GM21786 (cell line): ENCODE data around the gene ERICH3.
A peak's percentile ranks its signal among the peaks of the same experiment; 100 is the strongest.
"Not testable (repeated sequence)": the region's sequence is repeated elsewhere in the genome, so short reads cannot be mapped to it uniquely, and the experiment has no call there.

Experiments
- ATAC-seq: cut with Tn5 transposase; IDR thresholded peaks from one replicate; pipeline ENCODE4 v1.9.1; 2021; ENCODE audit not compliant: unreplicated experiment

Gene ERICH3

GRCh38 chr1:74681449-74681848 lies 7.9 kb upstream of the ERICH3 start:
- ATAC-seq, result peak; percentile 85

- peak; percentile 26 for ATAC-seq
These were observed 7.4 kb upstream of the ERICH3 start for GRCh38 chr1:74681001-74681400.

DNA sequence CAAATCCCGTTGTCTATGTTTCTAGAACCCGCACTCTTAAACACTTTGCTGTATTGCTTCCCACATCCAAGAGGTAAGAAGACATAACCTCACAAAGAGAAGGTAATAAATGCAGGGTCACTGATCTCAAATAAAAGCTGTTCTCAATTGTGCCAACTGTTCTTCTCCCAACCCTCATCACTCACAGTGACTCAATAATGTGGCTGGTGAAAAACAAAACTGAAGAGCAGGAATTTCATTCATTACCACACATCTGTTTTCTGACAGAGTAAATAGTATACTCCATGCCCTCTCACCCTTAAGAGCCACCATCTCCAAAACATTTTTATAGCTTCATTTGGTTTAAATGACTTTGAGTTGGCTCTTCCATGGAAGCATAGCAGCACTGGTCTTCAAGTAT lies 6.2 kb upstream of the ERICH3 start:
- no peak for ATAC-seq

GRCh38 chr1:74677926-74678325 lies 4.3 kb upstream of the ERICH3 start:
- no peak for ATAC-seq

- peak; percentile 31 for ATAC-seq
These were observed 871 bp upstream of the ERICH3 start for GRCh38 chr1:74674278-74675048.

DNA sequence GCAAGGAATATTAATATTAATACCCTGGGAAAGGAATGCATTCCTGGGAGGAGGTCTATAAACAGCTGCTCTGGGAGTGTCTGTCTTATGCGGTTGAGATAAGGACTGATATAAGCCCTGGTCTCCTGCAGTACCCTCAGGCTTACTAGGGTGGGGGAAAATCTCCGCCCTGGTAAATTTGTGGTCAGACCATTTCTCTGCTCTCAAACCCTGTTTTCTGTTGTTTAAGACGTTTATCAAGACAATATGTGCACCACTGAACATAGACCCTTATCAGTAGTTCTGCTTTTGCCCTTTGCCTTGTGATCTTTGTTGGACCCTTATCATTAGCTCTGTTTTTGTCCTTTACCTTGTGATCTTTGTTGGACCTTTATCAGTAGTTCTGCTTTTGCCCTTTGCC lies 2.7 kb downstream of the ERICH3 start:
- not testable (repeated sequence) for ATAC-seq

DNA sequence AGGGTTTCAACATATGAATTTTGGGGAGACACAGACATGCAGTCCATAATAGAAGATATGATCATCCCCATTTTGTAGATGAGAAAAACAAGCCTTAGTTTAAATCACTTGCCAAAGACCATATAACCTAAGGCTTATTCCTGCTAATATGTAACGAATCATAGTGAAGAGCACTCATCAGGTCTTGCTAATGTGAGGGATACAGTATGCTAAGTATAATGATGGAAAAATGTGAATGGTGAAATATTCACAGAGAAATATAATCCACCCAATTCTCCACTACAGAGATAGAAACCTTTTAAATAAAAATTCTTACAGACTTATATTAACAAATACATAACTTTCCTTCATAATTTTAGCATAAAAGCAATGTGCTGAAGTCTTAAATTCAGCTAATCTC lies 18.9 kb downstream of the ERICH3 start:
- ATAC-seq, result no peak

DNA sequence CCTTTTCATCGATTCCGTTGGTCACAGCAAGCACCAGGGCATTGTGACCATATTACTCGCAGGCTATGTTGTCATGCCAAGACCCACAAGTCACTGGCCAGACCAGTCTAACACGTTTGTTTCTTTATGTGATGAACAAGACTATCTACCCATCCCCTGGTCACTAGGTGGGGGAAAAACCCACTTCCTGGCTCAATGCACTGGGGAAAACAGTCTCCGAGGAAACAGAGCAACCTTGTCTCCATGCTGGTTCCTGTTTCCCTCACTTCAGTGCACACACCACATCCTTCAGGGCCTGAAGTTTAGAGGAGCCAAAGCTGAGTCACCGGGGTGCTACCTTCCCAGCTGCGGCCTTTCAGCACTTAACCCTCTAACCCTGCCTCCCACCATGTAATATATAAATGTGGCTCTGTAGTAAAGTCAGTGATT lies 20.9 kb downstream of the ERICH3 start:
- ATAC-seq, result peak; percentile 97

GRCh38 chr1:74650561-74650960 lies 23.0 kb downstream of the ERICH3 start:
- no peak for ATAC-seq

GRCh38 chr1:74641876-74642275 lies 31.7 kb downstream of the ERICH3 start:
- no peak for ATAC-seq

- ATAC-seq, result no peak
These were observed 32.4 kb downstream of the ERICH3 start for GRCh38 chr1:74641161-74641560.

- ATAC-seq, result no peak
These were observed 36.3 kb downstream of the ERICH3 start for GRCh38 chr1:74637296-74637695.

DNA sequence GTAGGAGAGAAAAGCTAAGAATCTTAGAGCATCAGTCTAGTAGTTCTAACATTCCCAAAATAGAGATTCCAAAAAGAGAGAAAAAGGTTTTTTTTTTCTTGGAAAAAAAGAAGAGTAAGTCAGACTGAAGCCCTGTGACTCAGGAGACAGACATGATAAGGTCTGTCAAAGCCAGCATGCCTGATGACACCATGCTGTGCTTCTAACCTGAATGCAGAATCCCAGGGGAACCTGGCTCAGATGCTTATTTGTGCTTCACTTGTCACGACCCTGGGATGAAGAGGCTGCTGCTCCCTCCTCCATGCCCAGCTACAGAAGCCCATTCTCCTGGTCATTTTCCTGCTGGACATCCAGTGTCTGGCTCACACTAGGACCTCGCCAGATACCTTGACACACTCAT lies 44.3 kb downstream of the ERICH3 start:
- no peak for ATAC-seq

- ATAC-seq, result no peak
These were observed 49.9 kb downstream of the ERICH3 start for GRCh38 chr1:74623716-74624115.

GRCh38 chr1:74620242-74620641 lies 53.4 kb downstream of the ERICH3 start:
- no peak for ATAC-seq

- no peak for ATAC-seq
These were observed 54.6 kb downstream of the ERICH3 start for GRCh38 chr1:74618974-74619373.

- no peak for ATAC-seq
These were observed 59.7 kb downstream of the ERICH3 start for GRCh38 chr1:74613894-74614293.

- no peak for ATAC-seq
These were observed 61.7 kb downstream of the ERICH3 start for GRCh38 chr1:74611887-74612286.

DNA sequence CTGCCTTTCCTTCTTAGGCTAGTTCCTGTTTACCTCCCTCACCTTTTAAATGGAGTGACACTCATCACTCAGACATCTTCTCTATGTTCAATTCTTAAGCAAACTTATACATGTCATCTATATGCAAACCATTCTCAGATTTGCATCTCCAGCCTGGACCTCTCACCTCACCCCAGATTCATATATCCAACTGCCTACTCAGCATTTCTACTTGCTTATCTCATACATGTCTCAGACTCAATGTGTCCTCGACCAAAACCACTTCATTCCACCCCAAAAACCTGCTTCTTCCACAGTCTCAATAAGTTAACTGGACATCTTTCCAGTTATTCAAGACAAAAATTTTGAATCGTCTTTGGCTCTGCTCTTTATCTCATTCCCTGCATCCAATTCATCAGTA lies 62.6 kb downstream of the ERICH3 start:
- ATAC-seq, result no peak

DNA sequence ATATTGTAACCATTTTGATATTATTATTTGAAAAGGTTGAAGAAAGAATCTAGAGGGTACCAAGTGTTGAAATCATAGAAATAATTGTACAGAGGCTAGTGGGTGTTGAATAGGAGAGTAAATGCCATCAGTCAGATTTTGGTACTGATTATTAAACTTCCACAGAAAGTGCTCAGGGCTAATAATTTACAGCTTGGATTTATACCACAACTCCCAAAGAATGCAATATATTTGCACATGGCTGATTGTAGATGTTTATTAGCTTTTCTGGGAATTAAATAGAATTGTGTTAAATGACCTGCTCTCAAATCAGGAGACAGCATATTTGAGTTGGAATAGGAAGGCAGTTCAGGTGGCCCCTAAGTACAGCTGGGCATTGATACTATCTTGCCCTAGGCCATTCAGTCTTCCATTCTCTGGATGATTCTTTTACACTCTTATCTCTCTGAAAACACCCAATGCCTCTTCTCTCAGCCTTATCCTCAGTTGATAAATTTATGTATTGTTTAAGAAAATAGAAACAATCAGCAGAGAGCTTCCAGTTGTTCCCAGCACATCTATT lies 63.7 kb downstream of the ERICH3 start:
- ATAC-seq, result no peak

- no peak for ATAC-seq
These were observed 76.9 kb downstream of the ERICH3 start for GRCh38 chr1:74596717-74597116.

GRCh38 chr1:74593887-74594866 lies 79.4 kb downstream of the ERICH3 start:
- ATAC-seq, result no peak
